ENCODE results near the gene CDK11B.
"Not testable (repeated sequence)": the region's sequence is repeated elsewhere in the genome, so short reads cannot be mapped to it uniquely, and the experiment has no call there.

Gene CDK11B

GRCh38 chr1:1647567-1648241 lies 11.1 kb downstream of the CDK11B start:
- DNase-seq = not testable (repeated sequence)

DNA sequence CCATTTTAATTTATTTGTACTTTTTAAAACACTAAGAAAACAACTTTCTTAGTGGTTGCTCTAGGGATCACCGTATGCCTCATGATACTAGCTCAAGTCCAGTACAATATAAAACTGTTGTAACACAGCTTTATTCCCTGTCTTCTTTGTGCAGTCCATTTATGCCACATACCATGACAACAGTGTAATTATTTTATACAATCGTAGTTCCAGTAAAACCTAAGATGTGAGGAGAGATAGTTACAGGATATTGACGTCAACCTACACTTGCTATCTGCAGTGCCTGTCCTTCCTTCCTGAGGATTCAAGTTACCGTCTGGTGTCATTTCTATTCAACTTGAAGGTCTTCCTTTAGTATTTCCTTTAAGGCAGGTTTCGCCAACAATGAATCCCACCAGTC lies 12.5 kb downstream of the CDK11B start:
- DNase-seq = not testable (repeated sequence)

DNA sequence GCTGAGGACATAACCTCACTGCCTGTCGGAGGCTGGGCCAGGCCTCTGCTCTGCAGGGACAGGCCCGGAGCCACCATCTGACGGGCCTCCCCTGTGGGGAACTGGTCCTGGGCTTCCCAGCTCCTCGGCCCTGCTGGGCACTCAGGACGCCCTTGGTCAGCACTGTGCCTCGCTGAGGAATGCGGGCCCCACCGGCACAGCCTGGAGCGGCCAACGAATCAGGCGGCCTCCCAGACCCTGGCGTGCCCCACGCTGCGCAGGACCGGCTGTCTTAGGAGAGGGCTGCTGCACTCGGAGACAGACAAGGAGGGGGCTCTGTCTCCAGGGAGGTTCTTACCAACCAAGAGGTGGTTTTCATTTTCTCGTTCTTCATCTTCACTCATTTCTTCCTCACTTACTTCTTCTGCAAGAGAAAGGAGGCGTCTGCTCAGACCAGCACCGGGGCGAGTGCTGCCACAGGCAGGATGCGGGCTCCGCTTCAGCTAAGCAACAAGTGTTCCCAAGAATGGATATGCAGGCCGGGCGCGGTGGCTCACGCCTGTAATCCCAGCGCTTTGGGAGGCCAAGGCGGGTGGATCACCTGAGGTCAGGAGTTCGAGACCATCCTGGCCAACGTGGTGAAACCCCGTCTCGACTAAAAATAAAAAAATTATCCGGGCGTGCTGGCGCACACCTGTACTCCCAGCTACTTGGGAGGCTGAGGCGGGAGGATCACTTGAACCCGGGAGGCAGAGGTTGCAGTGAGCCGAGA lies 17.9 kb downstream of the CDK11B start:
- not testable (repeated sequence) for DNase-seq

- not testable (repeated sequence) for DNase-seq
These were observed 18.7 kb downstream of the CDK11B start for GRCh38 chr1:1640081-1640480.

DNA sequence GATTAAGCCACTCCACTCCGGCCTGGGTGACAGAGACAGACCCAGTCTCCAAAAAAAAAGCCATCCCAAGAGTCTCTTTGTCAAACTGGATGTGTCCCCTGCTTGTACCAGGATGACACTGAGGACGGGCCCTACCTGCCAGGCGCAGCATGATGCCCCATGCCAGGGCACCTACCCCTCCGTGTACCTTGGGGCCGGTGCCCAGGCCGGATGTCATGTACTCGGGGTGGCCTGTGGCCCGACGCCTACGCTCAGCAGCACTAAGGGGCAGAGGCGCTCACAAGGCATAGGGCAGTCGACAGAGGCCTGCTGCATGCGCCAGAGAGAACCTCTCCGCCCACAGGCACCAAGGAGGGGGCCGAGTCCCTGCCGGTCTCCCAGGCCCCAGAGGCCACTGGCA lies 19.4 kb downstream of the CDK11B start:
- not testable (repeated sequence) for DNase-seq

- not testable (repeated sequence) for DNase-seq
These were observed 20.3 kb downstream of the CDK11B start for GRCh38 chr1:1638528-1638927.

DNA sequence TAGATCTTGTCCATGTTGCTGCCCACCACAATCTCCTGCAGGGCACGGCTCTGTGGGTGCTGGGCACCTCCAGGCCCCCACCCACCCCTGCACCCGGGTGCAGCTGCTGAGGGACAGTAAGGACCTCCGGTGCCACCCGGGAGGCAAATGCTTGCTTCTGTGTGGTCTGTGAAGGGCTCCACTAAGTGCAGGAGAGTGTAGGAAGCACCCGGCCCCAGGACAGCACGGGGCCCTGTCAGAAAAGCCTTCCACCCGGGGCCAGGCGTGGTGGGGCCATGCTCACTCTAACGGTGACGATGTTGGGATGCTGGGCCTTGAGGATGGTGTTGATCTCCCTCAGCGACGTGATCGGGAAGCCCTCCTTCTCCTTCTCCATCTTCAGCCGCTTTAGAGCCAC lies 21.3 kb downstream of the CDK11B start:
- DNase-seq = not testable (repeated sequence)

GRCh38 chr1:1636621-1637478 lies 22.0 kb downstream of the CDK11B start:
- not testable (repeated sequence) for DNase-seq

DNA sequence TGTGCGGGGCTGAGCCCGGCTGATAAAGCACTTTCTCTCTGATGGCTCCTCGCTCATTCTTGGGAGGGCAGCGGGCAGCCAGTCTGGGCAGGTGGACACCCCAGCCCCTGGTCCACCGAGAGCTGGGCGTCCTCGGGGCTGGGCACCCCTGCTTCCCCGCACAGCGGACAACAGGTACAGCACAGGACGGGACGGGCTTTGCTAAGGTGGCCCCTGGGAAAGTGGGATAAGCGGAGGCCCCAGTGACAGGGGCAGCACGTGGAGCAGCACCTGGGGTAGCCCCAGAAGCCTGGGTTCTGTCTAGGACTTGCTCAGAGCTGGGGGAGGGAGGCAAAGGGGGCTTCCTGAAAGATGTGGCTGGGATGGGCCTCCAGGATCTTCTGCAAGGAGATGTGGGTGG lies 24.2 kb downstream of the CDK11B start:
- DNase-seq = not testable (repeated sequence)

DNA sequence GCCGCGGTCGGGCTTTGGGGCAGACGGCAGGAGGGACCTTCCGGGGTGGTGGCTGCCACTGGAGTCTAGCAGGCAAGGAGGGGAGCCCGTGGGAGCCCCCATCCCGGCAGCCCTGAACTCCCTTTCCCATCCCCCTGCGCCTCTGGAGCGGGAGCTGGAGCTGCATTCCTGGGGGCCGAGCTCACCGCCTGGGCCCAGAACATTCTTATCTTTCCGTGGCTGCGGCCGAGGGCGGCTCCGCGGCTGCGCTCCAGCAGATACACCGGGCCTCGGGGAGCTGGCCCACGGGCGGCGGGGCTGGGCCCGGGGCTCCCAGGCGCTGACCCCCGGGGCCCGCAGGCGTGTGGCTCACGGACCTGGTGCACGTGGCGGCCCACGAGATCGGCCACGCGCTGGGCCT lies 25.4 kb downstream of the CDK11B start:
- not testable (repeated sequence) for DNase-seq

- no peak for DNase-seq
These were observed 26.9 kb downstream of the CDK11B start, which contains the start of gene MMP23B for GRCh38 chr1:1631782-1632420. Gene MMP23B, plus strand, starts transcription at chr1:1632173. Its CDS starts 46 bp downstream, at chr1:1632219.

GRCh38 chr1:1630965-1631781 lies 27.6 kb downstream of the CDK11B start:
- no peak for DNase-seq

DNA sequence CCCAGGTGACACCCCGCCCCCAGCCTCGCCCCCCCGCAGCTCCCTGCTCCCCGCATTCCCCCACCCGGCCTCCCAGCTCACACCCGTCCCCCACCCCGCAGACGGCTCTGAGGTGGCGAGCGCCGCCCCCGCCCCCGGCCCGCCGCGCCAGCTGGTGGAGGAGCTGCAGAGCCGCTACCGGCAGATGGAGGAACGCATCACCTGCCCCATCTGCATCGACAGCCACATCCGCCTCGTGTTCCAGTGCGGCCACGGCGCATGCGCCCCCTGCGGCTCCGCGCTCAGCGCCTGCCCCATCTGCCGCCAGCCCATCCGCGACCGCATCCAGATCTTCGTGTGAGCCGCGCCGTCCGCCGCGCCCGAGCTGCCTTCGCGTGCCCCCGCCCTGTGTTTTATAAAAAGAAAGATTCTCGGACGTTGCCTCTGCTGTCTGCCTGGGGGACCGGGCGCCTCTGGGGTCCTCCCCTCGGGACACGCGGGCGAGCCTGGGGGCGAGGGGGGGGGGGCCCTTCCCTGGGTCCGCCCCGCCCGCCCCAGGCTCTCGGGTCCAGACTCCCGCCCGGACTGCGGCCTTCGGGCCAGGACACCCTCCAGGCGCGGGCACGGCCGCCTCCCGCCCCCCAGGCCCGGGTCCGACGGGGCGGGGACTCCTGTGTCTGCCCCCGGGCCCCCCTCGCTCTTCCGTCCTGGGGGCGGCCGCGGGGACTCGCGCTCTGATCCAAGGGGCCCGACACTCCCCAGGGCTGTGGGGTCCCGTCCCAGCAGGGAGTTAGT lies 28.4 kb downstream of the CDK11B start:
- DNase-seq = no peak

- no peak for DNase-seq
These were observed 29.2 kb downstream of the CDK11B start for GRCh38 chr1:1629430-1630190.

GRCh38 chr1:1628754-1629429 lies 29.9 kb downstream of the CDK11B start:
- DNase-seq = no peak

DNA sequence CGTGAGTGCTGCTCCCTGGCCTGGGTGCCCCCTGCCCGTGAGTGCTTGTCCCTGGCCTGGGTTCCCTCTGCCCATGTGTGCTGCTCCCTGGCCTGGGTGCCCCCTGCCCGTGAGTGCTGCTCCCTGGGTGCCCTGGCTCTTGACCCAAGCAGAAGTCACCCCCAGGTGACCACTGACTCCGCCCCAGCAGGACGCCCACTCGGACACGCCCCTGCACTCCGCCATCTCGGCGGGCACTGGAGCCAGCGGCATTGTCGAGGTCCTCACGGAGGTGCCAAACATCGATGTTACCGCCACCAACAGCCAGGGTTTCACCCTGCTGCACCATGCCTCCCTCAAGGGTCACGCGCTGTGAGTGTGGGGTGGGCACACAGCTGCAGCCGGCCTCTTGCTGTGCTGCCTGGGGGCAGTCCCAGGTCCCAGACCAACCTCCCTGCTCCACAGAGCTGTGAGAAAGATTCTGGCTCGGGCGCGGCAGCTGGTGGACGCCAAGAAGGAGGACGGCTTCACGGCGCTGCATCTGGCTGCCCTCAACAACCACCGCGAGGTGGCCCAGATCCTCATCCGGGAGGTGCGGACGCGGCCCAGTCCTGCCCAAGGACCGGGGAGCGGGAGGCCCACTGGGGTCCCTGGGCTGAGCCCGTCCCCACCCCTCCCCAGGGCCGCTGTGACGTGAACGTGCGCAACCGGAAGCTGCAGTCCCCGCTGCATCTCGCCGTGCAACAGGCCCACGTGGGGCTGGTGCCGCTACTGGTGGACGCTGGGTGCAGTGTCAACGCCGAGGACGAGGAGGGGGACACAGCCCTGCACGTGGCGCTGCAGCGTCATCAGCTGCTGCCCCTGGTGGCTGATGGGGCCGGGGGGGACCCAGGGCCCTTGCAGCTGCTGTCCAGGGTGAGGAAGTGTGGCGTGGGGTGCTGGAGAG lies 30.7 kb downstream of the CDK11B start:
- DNase-seq = no peak

GRCh38 chr1:1627261-1627828 lies 31.5 kb downstream of the CDK11B start:
- DNase-seq = no peak
